Measurements from ENCODE around the gene B3GNT3. TPM values are rescaled to one million over a fixed set of nuclear protein-coding genes. Genes with fewer than 3 reads are reported as not detected.

B3GNT3 gene
- total and polyA plus RNA-seq, 9 of the 15 experiments (the other 6 are each of a cell fraction or from before 2014, with no cell fraction given): 0.06 to 0.11 (median 0.07) TPM; not detected in 6

- TF ChIP-seq CHD7 (IDR thresholded peaks at IDR 0.05; ENCODE audit: low read depth, low read length) (no peak), KDM1A (IDR thresholded peaks at IDR 0.05) (no peak), ARID3A (IDR thresholded peaks at IDR 0.05; ENCODE audit: borderline replicate concordance, low read depth, low read length) (no peak), MTA1 (IDR thresholded peaks at IDR 0.05; ENCODE audit: borderline replicate concordance) (no peak), ETV1 (tag; conservative IDR thresholded peaks at IDR 0.05; ENCODE audit: low read depth) (no peak)
Observed at GRCh38 chr19:17836530-17836929, 41.6 kb downstream of the B3GNT3 start (continued).

All from K562 (cell line).